ENCODE results near the gene ISG20L2. TPM values are rescaled to one million over a fixed set of nuclear protein-coding genes. Genes with fewer than 3 reads are reported as not detected.

ISG20L2 gene
- total RNA-seq, 6 experiments from 2014 or later = 10.3 to 14.1 (median 12.2) TPM

- Histone ChIP-seq H3K36me3 (no peaks in the 10 kb centered on the region), H3K4me1 (peaks cover 0 to 7% (median 0%) of the 10 kb centered on the region in 4 donors), H3K27ac (no peak overlapping the region), H3K4me3 (no peak overlapping the region), H3K9me3 (no peaks in the 10 kb centered on the region), H3K27me3 (peaks cover 0 to 5% of the 10 kb centered on the region in 2 donors)
- DNase-seq (no peak), ATAC-seq (no peak)
- intact Hi-C loops (cut with DNase I) = no loop called here
- TF ChIP-seq CTCF (IDR thresholded peaks at IDR 0.05) = no peak
- WGBS (ENCODE audit: insufficient coverage, low coverage, low lambda C conversion rate, missing lambda C conversion rate) = 55% methylated on average over 9 of the region's 12 CpGs
Measured at GRCh38 chr1:156693848-156694689, 34.5 kb downstream of the ISG20L2 start.

- WGBS (ENCODE audit: insufficient coverage, low coverage, low lambda C conversion rate, missing lambda C conversion rate) = 30% methylated on average over 7 of the region's 16 CpGs
- no peak for TF ChIP-seq POLR2A (IDR thresholded peaks at IDR 0.05)
- TF ChIP-seq CTCF (IDR thresholded peaks at IDR 0.05) = no peak
- peaks cover 0 to 7% (median 0%) of the 10 kb centered on the region in 4 donors for H3K4me1 ChIP-seq
- no peaks in the 10 kb centered on the region for H3K9me3 ChIP-seq
- no peaks in the 10 kb centered on the region for H3K36me3 ChIP-seq
- intact Hi-C loops (cut with DNase I) = no loop called here
- H3K27me3 ChIP-seq = peaks cover 0 to 5% of the 10 kb centered on the region in 2 donors
- no peak overlapping the region for H3K4me3 ChIP-seq
- ATAC-seq = no peak
- H3K27ac ChIP-seq = no peak overlapping the region
- no peak for DNase-seq
Measured at GRCh38 chr1:156692925-156693847, 35.4 kb downstream of the ISG20L2 start.

GRCh38 chr1:156692441-156692924 is 36.1 kb downstream of the ISG20L2 start:
- peaks cover 0 to 5% of the 10 kb centered on the region in 2 donors for H3K27me3 ChIP-seq
- ATAC-seq (no peak), DNase-seq (no peak)
- H3K4me3 ChIP-seq = no peak overlapping the region
- intact Hi-C loops (cut with DNase I) = no loop called here
- peaks cover 0 to 7% (median 0%) of the 10 kb centered on the region in 4 donors for H3K4me1 ChIP-seq
- no peak overlapping the region for H3K27ac ChIP-seq
- TF ChIP-seq POLR2A (IDR thresholded peaks at IDR 0.05) (no peak), CTCF (IDR thresholded peaks at IDR 0.05) (no peak)
- H3K36me3 ChIP-seq = no peaks in the 10 kb centered on the region
- no peaks in the 10 kb centered on the region for H3K9me3 ChIP-seq
- WGBS (ENCODE audit: insufficient coverage, low coverage, low lambda C conversion rate, missing lambda C conversion rate) = 12% methylated on average over 8 of the region's 13 CpGs

- peaks cover 0 to 5% of the 10 kb centered on the region in 2 donors for H3K27me3 ChIP-seq
- WGBS (ENCODE audit: insufficient coverage, low coverage, low lambda C conversion rate, missing lambda C conversion rate) = 14% methylated on average over 19 of the region's 20 CpGs
- H3K36me3 ChIP-seq = no peaks in the 10 kb centered on the region
- DNase-seq = no peak
- H3K4me1 ChIP-seq = peaks cover 0 to 7% (median 0%) of the 10 kb centered on the region in 4 donors
- intact Hi-C loops (cut with DNase I) = no loop called here
- H3K27ac ChIP-seq = no peak overlapping the region
- ATAC-seq = no peak
- no peaks in the 10 kb centered on the region for H3K9me3 ChIP-seq
- H3K4me3 ChIP-seq = no peak overlapping the region
- no peak for TF ChIP-seq POLR2A (IDR thresholded peaks at IDR 0.05)
- no peak for TF ChIP-seq CTCF (IDR thresholded peaks at IDR 0.05)
Measured at GRCh38 chr1:156691665-156692440, 36.7 kb downstream of the ISG20L2 start.
